Measurements from ENCODE around the gene KIF26A. TPM values are rescaled to one million over a fixed set of nuclear protein-coding genes. Genes with fewer than 3 reads are reported as not detected.

The KIF26A gene
- total and polyA plus RNA-seq, 2 experiments from 2014 or later: 3.5 to 5.0 TPM

- TF ChIP-seq EZH2phosphoT487 (IDR thresholded peaks at IDR 0.05; ENCODE audit: low read depth, severe bottlenecking, unreplicated experiment) (no peak), EZH2 (IDR thresholded peaks at IDR 0.05; ENCODE audit: borderline replicate concordance) (no peak), CTCF (IDR thresholded peaks at IDR 0.05; ENCODE audit: poor library complexity) (no peak)
- H4K20me1 ChIP-seq (ENCODE audit: insufficient read depth, poor library complexity, severe bottlenecking): no peaks in the 10 kb centered on the region
- 82% methylated on average over 27 of the region's 27 CpGs for WGBS (ENCODE audit: low lambda C conversion rate, missing lambda C conversion rate)
Observed at GRCh38 chr14:104187931-104188726, 49.7 kb downstream of the KIF26A start.

DNA sequence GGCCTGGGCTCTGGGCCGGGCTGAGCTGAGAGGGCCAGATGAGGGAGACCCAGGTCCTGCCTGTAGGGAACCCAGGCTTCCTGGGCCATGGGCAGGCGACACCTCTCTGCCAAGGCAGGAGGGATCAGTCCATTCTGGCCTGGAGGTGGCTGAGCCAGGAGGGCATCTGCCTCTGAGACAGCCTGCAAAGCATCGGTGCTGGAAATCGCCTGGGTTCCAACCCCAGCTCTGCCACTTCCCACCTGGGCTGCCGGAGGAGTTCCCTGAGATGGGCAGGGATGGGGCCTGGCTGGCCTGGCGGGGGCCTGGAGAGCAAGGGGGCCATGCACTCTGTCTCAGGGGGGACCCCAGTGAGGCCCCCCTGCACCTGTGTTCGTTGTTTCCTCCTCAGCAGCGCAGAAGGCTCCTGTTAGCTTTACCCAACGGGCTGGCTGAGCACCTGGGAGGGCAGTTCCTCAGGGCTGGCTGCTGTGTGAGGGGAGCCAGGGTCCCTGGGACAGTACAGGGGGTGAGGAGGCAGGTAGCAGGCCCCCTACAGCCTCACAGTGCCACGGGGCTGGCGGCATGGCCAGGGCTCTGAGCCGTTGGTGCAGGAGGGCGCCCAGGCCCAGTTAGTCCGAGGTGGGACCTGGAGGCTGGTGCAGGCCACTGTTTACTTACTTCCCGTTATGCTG lies 50.5 kb downstream of the KIF26A start:
- Histone ChIP-seq H3K27me3 (no peaks in the 10 kb centered on the region), H2AFZ (no peak overlapping the region), H3K4me2 (no peak overlapping the region), H3K36me3 (replicated peaks; ENCODE audit: insufficient read depth, low read depth) (no peaks in the 10 kb centered on the region), H3K9me2 (replicated peaks; ENCODE audit: insufficient read depth) (no peaks in the 10 kb centered on the region), H3K9me3 (ENCODE audit: low read depth) (no peaks in the 10 kb centered on the region), H3K79me2 (no peaks in the 10 kb centered on the region), H4K20me1 (ENCODE audit: insufficient read depth, poor library complexity, severe bottlenecking) (no peaks in the 10 kb centered on the region), H3K4me3 (no peak overlapping the region), H3K27ac (no peak overlapping the region), H3K4me1 (ENCODE audit: insufficient read depth) (no peaks in the 10 kb centered on the region)
- TF ChIP-seq EZH2phosphoT487 (IDR thresholded peaks at IDR 0.05; ENCODE audit: low read depth, severe bottlenecking, unreplicated experiment): no peak
- no peak for TF ChIP-seq EZH2 (IDR thresholded peaks at IDR 0.05; ENCODE audit: borderline replicate concordance)
- TF ChIP-seq CTCF (IDR thresholded peaks at IDR 0.05; ENCODE audit: poor library complexity): no peak
- no peak for DNase-seq (ENCODE audit: low spot score)
- WGBS (ENCODE audit: low lambda C conversion rate, missing lambda C conversion rate): 86% methylated on average over 15 of the region's 15 CpGs

More at GRCh38 chr14:104187931-104188726, 49.7 kb downstream of the KIF26A start:
- Histone ChIP-seq H3K79me2 (no peaks in the 10 kb centered on the region), H2AFZ (no peak overlapping the region), H3K4me3 (no peak overlapping the region), H3K27me3 (no peaks in the 10 kb centered on the region), H3K27ac (no peak overlapping the region), H3K4me2 (no peak overlapping the region), H3K4me1 (ENCODE audit: insufficient read depth) (no peaks in the 10 kb centered on the region), H3K36me3 (replicated peaks; ENCODE audit: insufficient read depth, low read depth) (no peaks in the 10 kb centered on the region), H3K9me2 (replicated peaks; ENCODE audit: insufficient read depth) (no peaks in the 10 kb centered on the region), H3K9me3 (ENCODE audit: low read depth) (no peaks in the 10 kb centered on the region)
- DNase-seq (ENCODE audit: low spot score): no peak

DNA sequence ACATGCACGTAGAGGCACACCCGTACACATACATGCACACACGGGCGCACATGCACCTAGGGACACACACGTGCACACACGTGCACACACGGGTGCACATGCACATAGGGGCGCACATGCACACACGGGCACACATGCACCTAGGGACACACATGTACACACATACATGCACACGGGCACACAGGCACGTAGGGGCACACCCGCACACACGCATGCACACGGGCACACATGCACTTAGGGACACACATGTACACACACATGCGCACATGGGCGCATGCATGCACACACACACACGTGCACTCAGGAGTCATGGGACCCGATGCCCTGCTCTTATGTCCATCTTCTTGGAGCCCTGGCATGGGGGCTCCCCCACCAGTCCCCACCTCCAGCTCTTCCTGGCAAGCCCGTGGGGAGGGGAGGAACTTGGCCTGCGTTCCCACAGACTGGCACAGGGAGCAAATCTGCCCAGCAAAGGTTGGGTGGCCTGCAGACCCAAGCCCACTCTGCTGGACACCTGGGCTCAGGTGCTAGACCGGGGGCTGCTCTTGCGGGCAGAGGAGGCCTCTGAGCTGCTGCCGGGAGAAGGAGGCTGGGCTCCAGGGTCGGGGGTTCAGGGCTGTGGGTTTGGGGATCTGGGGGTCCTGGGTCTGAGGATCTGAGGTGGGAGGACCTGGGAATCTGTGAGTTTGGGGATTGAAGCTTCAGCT lies 51.4 kb downstream of the KIF26A start:
- H3K9me3 ChIP-seq (ENCODE audit: low read depth): no peaks in the 10 kb centered on the region
- no peak overlapping the region for H3K4me3 ChIP-seq
- no peak overlapping the region for H3K27ac ChIP-seq
- H3K9me2 ChIP-seq (replicated peaks; ENCODE audit: insufficient read depth): no peaks in the 10 kb centered on the region
- WGBS (ENCODE audit: low lambda C conversion rate, missing lambda C conversion rate): 93% methylated on average over 24 of the region's 24 CpGs
- TF ChIP-seq EZH2 (IDR thresholded peaks at IDR 0.05; ENCODE audit: borderline replicate concordance): no peak
- no peak for TF ChIP-seq CTCF (IDR thresholded peaks at IDR 0.05; ENCODE audit: poor library complexity)
- TF ChIP-seq EZH2phosphoT487 (IDR thresholded peaks at IDR 0.05; ENCODE audit: low read depth, severe bottlenecking, unreplicated experiment): no peak
- H2AFZ ChIP-seq: no peak overlapping the region
- no peaks in the 10 kb centered on the region for H3K4me1 ChIP-seq (ENCODE audit: insufficient read depth)
- H3K4me2 ChIP-seq: no peak overlapping the region
- H3K36me3 ChIP-seq (replicated peaks; ENCODE audit: insufficient read depth, low read depth): no peaks in the 10 kb centered on the region
- H3K79me2 ChIP-seq: no peaks in the 10 kb centered on the region
- H3K27me3 ChIP-seq: no peaks in the 10 kb centered on the region
- H4K20me1 ChIP-seq (ENCODE audit: insufficient read depth, poor library complexity, severe bottlenecking): no peaks in the 10 kb centered on the region
- no peak for DNase-seq (ENCODE audit: low spot score)

All from hepatocyte (in vitro differentiated cells).